ENCODE measurements around the gene KITLG. TPM values are rescaled to one million over a fixed set of nuclear protein-coding genes. Genes with fewer than 3 reads are reported as not detected.
"Not testable (repeated sequence)": the region's sequence is repeated elsewhere in the genome, so short reads cannot be mapped to it uniquely, and the experiment has no call there.

KITLG gene
- total RNA-seq, 1 experiment from 2014 or later: 9.5 TPM

GRCh38 chr12:88496429-88496828 lies 83.8 kb downstream of the KITLG start:
- DNase-seq (ENCODE audit: low read depth): no peak

GRCh38 chr12:88495031-88495430 lies 85.2 kb downstream of the KITLG start:
- DNase-seq (ENCODE audit: low read depth): no peak

DNA sequence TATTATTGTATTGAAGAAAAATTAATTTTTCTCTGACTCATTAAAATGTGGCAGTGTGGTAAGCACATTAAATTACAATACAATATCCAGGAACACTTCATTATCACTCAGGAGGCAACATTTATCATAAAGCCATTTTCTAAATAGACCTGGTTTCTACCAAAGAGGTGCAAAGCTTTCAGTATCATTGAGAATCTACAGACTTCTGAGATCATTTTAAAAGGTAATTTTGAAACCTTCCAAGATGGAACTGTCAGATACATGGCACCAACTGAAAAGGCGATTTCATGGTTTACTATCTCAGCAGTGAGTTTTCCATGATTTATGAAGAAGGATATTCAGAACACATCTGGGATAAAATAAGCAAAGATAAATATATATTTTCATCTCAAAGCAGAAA lies 85.8 kb downstream of the KITLG start:
- no peak for DNase-seq (ENCODE audit: low read depth)

GRCh38 chr12:88493636-88494035 lies 86.6 kb downstream of the KITLG start:
- peak; percentile 53 for DNase-seq (ENCODE audit: low read depth)

DNA sequence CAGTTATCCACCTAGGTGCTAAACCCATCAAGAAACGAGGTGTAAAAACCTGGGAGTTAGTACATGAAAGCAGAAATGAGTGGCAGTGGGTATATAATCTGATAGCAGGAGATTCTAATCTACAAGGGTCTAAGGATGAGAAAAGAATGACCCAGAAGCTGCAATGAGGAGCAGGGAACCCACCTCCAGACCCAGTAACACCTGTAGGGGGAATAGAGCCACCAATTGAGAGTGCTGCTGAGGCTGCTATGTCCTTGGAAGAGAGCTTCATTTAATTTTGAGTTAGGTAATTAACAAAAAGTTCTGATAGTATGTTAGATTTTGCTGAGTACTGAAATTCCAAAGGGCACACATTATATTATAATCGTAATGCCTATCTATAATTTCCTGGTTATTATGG lies 89.8 kb downstream of the KITLG start:
- no peak for DNase-seq (ENCODE audit: low read depth)

DNA sequence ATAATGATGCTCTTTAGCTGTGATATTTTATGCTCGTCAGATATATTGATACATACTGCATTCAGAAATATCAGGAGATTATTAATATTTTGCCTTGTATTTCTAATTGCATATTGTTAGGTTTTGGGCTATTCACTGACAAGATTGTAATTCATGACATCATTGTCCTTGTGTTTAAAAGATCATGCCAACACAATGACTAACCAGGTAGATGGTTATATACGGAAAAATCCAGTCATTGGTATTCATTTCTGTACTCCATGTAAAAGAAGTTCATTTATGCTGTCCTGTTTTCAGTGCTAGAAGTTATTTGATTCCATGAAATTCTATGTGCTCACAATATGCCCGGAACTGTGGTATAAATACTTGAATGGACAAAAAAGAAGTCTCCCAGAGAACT lies 107.5 kb downstream of the KITLG start:
- DNase-seq (ENCODE audit: low read depth): peak; percentile 38

DNA sequence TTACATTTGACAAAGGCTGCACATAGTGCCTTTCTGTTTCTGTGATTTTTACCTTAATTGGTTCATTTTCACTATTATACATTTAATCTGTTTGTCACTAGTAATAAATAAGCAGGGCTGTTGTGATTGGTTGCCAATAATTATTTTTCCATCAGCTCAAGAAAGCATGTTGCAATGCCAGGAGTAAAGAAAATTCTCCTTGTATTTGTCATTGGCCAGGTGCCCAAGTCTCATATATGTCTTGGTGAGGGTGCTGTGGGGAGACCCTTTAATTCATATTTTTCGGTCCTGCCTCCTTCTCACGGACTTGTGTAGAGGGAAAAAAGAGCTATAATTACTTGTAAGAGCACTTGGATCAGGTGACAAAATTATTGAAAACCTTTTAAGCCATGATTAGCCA lies 108.0 kb downstream of the KITLG start:
- peak; percentile 17 for DNase-seq (ENCODE audit: low read depth)

GRCh38 chr12:88471331-88472045 lies 108.8 kb downstream of the KITLG start:
- DNase-seq (ENCODE audit: low read depth): peak; percentile 80

DNA sequence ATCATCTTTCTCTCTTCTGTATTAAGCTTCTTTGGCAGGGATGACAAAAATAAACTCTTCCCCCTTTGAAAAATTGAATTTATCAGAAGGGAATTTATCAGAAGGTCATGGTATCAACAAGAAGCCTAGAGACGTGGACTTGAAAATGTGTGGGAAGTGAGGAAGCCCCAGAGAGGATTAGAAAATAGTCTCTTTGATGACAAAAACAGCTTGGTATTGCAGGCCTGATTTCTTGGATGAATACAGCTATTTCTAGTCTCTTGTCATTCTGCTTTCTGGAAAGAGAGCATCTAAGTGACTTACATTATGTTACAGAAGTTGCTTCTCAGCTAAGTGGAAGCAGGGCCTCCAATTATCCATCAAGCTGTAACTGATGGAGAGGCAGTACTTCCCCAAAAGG lies 111.1 kb downstream of the KITLG start:
- DNase-seq (ENCODE audit: low read depth): no peak

GRCh38 chr12:88468581-88468980 lies 111.7 kb downstream of the KITLG start:
- DNase-seq (ENCODE audit: low read depth): no peak

DNA sequence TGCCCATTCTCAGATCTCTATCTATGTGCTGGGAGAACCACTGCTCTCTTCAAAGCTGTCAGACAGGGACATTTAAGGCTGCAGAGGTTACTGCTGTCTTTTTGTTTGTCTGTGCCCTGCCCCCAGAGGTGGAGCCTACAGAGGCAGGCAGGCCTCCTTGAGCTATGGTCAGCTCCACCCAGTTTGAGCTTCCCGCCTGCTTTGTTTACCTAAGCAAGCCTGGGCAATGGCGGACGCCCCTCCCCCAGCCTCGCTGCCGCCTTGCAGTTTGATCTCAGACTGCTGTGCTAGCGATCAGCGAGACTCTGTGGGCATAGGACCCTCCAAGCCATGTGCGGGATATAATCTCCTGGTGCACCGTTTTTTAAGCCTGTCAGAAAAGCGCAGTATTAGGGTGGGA lies 113.6 kb downstream of the KITLG start:
- DNase-seq (ENCODE audit: low read depth): not testable (repeated sequence)

- DNase-seq (ENCODE audit: low read depth): no peak
Observed at GRCh38 chr12:88458327-88458726, 121.9 kb downstream of the KITLG start.

DNA sequence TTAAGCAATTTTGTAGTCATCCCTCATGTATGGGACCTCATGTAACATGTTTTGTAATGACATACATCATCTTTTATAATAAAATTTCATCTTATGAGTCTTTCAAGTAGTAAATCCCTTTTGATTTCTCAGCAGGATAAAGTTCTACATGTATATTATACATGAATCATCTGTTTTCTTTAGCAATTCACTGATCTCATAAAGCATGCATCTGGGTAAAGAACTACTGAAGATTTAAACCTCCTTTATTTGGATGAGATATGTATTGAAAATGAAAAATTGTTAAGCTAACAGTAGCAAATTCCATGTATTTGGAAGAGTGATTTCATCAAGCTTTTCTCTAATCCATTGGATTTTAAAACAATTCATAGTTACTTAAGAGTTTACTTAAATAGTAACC lies 126.9 kb downstream of the KITLG start:
- no peak for DNase-seq (ENCODE audit: low read depth)

- no peak for DNase-seq (ENCODE audit: low read depth)
Observed at GRCh38 chr12:88451205-88451604, 129.1 kb downstream of the KITLG start.

- no peak for DNase-seq (ENCODE audit: low read depth)
Observed at GRCh38 chr12:88450136-88450535, 130.1 kb downstream of the KITLG start.

DNA sequence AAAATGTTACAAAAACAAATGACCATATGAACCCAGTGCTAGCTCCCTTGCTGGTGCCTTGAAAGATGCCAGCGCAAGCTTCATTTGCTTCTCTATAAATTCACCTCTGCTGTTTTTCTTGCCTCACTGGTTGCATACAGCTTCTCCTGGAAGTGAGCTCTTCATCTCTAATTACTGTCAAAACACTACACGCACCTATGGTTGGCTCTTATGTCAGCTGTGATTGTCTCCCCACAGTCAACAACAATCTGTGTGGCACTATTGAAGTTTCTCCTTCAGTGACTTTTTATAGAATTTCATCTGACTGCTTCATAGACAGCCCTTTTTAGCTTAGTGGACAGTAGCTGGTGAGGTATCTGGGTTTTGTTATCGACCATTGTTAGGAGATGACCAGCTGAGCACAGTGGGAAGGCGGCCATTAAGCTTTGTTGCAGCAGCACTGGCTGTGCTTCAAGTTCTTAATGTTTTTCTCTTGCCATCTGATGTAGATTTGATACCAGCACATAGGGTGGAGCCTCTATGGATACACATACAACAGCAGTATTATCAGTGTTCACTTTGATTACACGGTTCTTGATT lies 131.8 kb downstream of the KITLG start:
- DNase-seq (ENCODE audit: low read depth): no peak

GRCh38 chr12:88445705-88446394 lies 134.4 kb downstream of the KITLG start:
- DNase-seq (ENCODE audit: low read depth): no peak

DNA sequence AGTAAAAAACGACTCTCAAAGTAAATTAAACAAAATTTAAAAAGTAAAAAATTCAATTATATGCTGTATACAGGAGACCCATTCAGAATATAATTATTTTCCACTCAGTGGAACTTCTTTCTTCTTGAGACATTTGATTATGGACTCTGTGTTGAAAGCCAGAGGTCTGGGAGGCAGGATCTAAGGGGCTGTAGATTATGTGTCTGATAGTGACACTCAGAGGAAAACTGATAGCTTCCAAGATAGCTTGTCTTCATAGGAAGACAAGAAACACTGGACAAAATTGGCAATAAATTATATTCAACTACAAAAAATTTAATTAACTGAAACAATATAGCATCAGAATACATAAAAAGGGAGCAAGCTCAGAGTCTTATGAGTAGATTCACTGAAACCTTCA lies 135.8 kb downstream of the KITLG start:
- DNase-seq (ENCODE audit: low read depth): no peak
